K562 (cell line): ENCODE data around the gene PBX4. TPM values are rescaled to one million over a fixed set of nuclear protein-coding genes. Genes with fewer than 3 reads are reported as not detected.

Experiments
- FOXM1 ChIP-seq, 2 experiments: fragments of 450-650 bp in 1 of 2; sonication (generic) in 1 of 2; formaldehyde crosslinking in 1 of 2; IDR thresholded peaks; 2 replicates each; pipeline versions ENCODE4 v1.6.1 to v1.9.0; 2017 to 2022; ENCODE audit warnings: low read depth in 2 of 2, mild to moderate bottlenecking in 2 of 2, missing genetic modification reagents in 1 of 2, moderate library complexity in 1 of 2
- KAT2B ChIP-seq: IDR thresholded peaks from one replicate; pipeline ENCODE4 v1.6.1; 2012; ENCODE audit warnings: low read depth, mild to moderate bottlenecking, control low read depth, inconsistent platforms, low read length, moderate library complexity
- PHB ChIP-seq: fragments of 250-450 bp; sonication (Bioruptor Pico); IDR thresholded peaks from 2 replicates; pipeline ENCODE4 v1.5.0; 2021
- RFX5 ChIP-seq: IDR thresholded peaks from 2 replicates; pipeline ENCODE4 v1.6.1; 2011; ENCODE audit warnings: low read depth, mild to moderate bottlenecking, improper control_type of control experiment, low read length
- SMARCA4 ChIP-seq: fragments of 450-650 bp; IDR thresholded peaks from 2 replicates; pipeline ENCODE4 v1.6.1; 2016
- SMC3 ChIP-seq: conservative IDR thresholded peaks from 2 replicates; pipeline ENCODE4 v1.6.1; 2011; ENCODE audit warnings: low read depth, low read length, improper control_type of control experiment; ENCODE audit not compliant: insufficient read depth
- ZNF140 ChIP-seq: fragments of 250-450 bp; sonication (Bioruptor Pico); IDR thresholded peaks from 2 replicates; pipeline ENCODE4 v1.8.0; 2021; ENCODE audit warnings: moderate library complexity, mild to moderate bottlenecking, inconsistent platforms
- ZNF75A ChIP-seq: fragments of 450-650 bp; formaldehyde crosslinking; IDR thresholded peaks from 2 replicates; pipeline ENCODE4 v1.4.0; 2020; ENCODE audit warnings: mild to moderate bottlenecking
- polyA plus RNA-seq, 8 experiments: library from polyadenylated mRNA; depleted of rRNA in 4 of 8; stranded (reverse) in 5 of 8; unstranded in 3 of 8; fragments of >200 nt; fragmentation: Nextera tagmentation in 2 of 8; fragmentation: Illumina TruSeq in 1 of 8; extraction: Ambion mirVana in 2 of 8; extraction: Trizol in 1 of 8; gene quantifications; 2 replicates each; pipeline versions ENCODE4 v1.2.1 to v1.2.3, GENCODE V29; 2011 to 2014; ENCODE audit warnings: inconsistent platforms in 1 of 8, missing spikeins in 1 of 8
- total RNA-seq, 7 experiments: library from RNA; depleted of rRNA in 6 of 7; stranded (reverse); fragments of >200 nt in 6 of 7; fragmentation: Illumina TruSeq in 2 of 7; extraction: Trizol in 2 of 7; gene quantifications; 2 replicates each; pipeline versions ENCODE4 v1.2.1 to v1.2.3, GENCODE V29; 2011 to 2021; ENCODE audit warnings: low replicate concordance in 1 of 7
- TF ChIP-seq, protein P1 (sequence below): fragments of 200-600 bp; sonication (generic); IDR thresholded peaks from one replicate; pipeline ENCODE4 v1.6.1; 2012; ENCODE audit warnings: mild to moderate bottlenecking, low read depth, low read length, inconsistent platforms
- TF ChIP-seq, protein P2 (sequence below), 3 experiments: fragments of 200-800 bp in 1 of 3; fragments of 250-450 bp in 1 of 3; fragments of 450-650 bp in 1 of 3; sonication (Bioruptor Pico) in 1 of 3; sonication (Bioruptor generic) in 1 of 3; formaldehyde crosslinking in 1 of 3; IDR thresholded peaks; 2 replicates each; pipeline versions ENCODE4 v1.6.1 to v1.8.0; 2016 to 2022; ENCODE audit warnings: mild to moderate bottlenecking in 2 of 3, missing genetic modification characterization in 2 of 3, missing compliant biosample characterization in 1 of 3, moderate library complexity in 1 of 3

PBX4 gene
- total and polyA plus RNA-seq, 9 of the 15 experiments (the other 6 are each of a cell fraction or from before 2014, with no cell fraction given) = 0.11 to 3.8 (median 1.6) TPM; not detected in 1

DNA sequence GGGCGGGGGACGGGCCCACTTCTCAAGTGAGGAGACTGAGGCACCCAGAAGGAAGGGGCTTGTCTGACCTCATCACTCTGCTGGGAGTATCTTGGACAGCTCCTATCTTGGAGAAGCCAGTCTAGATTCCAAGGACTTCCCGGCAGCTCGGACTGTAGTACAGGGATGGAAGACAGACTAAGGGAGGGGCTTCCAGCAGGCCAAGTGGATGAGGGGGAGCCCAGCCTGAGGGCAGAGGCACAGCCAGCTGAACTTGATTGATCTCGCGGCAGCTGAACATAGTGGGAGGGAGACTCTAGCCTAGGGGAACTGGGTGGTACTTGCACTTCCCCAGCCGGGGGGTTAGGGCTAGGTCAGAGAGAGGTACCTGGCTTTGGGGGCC, 79.7 kb downstream of the PBX4 start (continued):
- TF ChIP-seq, protein P1, sequence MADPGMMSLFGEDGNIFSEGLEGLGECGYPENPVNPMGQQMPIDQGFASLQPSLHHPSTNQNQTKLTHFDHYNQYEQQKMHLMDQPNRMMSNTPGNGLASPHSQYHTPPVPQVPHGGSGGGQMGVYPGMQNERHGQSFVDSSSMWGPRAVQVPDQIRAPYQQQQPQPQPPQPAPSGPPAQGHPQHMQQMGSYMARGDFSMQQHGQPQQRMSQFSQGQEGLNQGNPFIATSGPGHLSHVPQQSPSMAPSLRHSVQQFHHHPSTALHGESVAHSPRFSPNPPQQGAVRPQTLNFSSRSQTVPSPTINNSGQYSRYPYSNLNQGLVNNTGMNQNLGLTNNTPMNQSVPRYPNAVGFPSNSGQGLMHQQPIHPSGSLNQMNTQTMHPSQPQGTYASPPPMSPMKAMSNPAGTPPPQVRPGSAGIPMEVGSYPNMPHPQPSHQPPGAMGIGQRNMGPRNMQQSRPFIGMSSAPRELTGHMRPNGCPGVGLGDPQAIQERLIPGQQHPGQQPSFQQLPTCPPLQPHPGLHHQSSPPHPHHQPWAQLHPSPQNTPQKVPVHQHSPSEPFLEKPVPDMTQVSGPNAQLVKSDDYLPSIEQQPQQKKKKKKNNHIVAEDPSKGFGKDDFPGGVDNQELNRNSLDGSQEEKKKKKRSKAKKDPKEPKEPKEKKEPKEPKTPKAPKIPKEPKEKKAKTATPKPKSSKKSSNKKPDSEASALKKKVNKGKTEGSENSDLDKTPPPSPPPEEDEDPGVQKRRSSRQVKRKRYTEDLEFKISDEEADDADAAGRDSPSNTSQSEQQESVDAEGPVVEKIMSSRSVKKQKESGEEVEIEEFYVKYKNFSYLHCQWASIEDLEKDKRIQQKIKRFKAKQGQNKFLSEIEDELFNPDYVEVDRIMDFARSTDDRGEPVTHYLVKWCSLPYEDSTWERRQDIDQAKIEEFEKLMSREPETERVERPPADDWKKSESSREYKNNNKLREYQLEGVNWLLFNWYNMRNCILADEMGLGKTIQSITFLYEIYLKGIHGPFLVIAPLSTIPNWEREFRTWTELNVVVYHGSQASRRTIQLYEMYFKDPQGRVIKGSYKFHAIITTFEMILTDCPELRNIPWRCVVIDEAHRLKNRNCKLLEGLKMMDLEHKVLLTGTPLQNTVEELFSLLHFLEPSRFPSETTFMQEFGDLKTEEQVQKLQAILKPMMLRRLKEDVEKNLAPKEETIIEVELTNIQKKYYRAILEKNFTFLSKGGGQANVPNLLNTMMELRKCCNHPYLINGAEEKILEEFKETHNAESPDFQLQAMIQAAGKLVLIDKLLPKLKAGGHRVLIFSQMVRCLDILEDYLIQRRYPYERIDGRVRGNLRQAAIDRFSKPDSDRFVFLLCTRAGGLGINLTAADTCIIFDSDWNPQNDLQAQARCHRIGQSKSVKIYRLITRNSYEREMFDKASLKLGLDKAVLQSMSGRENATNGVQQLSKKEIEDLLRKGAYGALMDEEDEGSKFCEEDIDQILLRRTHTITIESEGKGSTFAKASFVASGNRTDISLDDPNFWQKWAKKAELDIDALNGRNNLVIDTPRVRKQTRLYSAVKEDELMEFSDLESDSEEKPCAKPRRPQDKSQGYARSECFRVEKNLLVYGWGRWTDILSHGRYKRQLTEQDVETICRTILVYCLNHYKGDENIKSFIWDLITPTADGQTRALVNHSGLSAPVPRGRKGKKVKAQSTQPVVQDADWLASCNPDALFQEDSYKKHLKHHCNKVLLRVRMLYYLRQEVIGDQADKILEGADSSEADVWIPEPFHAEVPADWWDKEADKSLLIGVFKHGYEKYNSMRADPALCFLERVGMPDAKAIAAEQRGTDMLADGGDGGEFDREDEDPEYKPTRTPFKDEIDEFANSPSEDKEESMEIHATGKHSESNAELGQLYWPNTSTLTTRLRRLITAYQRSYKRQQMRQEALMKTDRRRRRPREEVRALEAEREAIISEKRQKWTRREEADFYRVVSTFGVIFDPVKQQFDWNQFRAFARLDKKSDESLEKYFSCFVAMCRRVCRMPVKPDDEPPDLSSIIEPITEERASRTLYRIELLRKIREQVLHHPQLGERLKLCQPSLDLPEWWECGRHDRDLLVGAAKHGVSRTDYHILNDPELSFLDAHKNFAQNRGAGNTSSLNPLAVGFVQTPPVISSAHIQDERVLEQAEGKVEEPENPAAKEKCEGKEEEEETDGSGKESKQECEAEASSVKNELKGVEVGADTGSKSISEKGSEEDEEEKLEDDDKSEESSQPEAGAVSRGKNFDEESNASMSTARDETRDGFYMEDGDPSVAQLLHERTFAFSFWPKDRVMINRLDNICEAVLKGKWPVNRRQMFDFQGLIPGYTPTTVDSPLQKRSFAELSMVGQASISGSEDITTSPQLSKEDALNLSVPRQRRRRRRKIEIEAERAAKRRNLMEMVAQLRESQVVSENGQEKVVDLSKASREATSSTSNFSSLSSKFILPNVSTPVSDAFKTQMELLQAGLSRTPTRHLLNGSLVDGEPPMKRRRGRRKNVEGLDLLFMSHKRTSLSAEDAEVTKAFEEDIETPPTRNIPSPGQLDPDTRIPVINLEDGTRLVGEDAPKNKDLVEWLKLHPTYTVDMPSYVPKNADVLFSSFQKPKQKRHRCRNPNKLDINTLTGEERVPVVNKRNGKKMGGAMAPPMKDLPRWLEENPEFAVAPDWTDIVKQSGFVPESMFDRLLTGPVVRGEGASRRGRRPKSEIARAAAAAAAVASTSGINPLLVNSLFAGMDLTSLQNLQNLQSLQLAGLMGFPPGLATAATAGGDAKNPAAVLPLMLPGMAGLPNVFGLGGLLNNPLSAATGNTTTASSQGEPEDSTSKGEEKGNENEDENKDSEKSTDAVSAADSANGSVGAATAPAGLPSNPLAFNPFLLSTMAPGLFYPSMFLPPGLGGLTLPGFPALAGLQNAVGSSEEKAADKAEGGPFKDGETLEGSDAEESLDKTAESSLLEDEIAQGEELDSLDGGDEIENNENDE = no peak
- TF ChIP-seq PHB (no peak), RFX5 (no peak), SMARCA4 (no peak), ZNF140 (CRISPR knock-in tag) (no peak), FOXM1 (IDR thresholded peaks at IDR 0.05; ENCODE audit: low read depth) (no peak), FOXM1 (CRISPR knock-in tag; IDR thresholded peaks at IDR 0.05; ENCODE audit: low read depth) (no peak), ZNF75A (CRISPR knock-in tag) (no peak), KAT2B (no peak), SMC3 (no peak)
- TF ChIP-seq, protein P2, sequence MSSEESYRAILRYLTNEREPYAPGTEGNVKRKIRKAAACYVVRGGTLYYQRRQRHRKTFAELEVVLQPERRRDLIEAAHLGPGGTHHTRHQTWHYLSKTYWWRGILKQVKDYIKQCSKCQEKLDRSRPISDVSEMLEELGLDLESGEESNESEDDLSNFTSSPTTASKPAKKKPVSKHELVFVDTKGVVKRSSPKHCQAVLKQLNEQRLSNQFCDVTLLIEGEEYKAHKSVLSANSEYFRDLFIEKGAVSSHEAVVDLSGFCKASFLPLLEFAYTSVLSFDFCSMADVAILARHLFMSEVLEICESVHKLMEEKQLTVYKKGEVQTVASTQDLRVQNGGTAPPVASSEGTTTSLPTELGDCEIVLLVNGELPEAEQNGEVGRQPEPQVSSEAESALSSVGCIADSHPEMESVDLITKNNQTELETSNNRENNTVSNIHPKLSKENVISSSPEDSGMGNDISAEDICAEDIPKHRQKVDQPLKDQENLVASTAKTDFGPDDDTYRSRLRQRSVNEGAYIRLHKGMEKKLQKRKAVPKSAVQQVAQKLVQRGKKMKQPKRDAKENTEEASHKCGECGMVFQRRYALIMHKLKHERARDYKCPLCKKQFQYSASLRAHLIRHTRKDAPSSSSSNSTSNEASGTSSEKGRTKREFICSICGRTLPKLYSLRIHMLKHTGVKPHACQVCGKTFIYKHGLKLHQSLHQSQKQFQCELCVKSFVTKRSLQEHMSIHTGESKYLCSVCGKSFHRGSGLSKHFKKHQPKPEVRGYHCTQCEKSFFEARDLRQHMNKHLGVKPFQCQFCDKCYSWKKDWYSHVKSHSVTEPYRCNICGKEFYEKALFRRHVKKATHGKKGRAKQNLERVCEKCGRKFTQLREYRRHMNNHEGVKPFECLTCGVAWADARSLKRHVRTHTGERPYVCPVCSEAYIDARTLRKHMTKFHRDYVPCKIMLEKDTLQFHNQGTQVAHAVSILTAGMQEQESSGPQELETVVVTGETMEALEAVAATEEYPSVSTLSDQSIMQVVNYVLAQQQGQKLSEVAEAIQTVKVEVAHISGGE (CRISPR knock-in tag; IDR thresholded peaks at IDR 0.05) = no peak
